OCI-LY3 (cell line): Measurements from ENCODE around the gene ACTL7A.

Experiments used
- EZH2phosphoT487 ChIP-seq: fragments of 200-600 bp; shearing (Covaris generic); IDR thresholded peaks from 2 replicates; pipeline ENCODE4 v1.6.1; 2018; ENCODE audit warnings: antibody characterized with exemption, mixed run types, low read depth
- TF ChIP-seq, protein P1 (sequence below): fragments of 200-600, 300-600 bp; sonication (generic); IDR thresholded peaks from 2 replicates; pipeline ENCODE4 v1.5.1; 2014; ENCODE audit warnings: antibody characterized with exemption, low read length, low read depth

DNA sequence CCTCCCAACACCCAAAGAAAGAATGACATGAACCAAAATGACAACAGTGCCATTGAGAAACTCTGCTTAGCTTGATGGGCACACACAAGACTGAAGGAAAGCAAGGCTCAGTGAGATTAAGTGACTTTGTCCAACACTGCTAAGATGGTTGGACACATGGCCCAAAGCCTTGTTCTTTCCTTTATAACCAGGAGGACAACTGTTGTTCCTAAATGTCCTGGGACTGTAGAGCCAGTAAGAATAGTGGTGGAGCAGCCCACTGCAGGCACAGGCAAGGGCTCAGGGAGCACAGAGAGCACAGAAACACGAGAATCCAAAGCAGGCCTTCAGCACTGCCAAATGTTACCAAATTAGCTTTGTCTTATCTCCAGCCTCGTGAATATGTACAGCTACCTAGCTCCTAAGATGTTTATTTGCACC lies 3.9 kb downstream of the ACTL7A start:
- TF ChIP-seq, protein P1, sequence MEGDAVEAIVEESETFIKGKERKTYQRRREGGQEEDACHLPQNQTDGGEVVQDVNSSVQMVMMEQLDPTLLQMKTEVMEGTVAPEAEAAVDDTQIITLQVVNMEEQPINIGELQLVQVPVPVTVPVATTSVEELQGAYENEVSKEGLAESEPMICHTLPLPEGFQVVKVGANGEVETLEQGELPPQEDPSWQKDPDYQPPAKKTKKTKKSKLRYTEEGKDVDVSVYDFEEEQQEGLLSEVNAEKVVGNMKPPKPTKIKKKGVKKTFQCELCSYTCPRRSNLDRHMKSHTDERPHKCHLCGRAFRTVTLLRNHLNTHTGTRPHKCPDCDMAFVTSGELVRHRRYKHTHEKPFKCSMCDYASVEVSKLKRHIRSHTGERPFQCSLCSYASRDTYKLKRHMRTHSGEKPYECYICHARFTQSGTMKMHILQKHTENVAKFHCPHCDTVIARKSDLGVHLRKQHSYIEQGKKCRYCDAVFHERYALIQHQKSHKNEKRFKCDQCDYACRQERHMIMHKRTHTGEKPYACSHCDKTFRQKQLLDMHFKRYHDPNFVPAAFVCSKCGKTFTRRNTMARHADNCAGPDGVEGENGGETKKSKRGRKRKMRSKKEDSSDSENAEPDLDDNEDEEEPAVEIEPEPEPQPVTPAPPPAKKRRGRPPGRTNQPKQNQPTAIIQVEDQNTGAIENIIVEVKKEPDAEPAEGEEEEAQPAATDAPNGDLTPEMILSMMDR = no peak
- no peak for TF ChIP-seq EZH2phosphoT487
